Nephron (organoid): Measurements from ENCODE around the gene WDR90.

Source experiments
- H3K27ac Mint-ChIP-seq, 3 experiments: 2 replicates each; pipeline ENCODE4 v1.8.0; 2020; ENCODE audit warnings: mixed read lengths in 3 of 3, mild to moderate bottlenecking in 2 of 3, moderate library complexity in 1 of 3
- H3K27me3 Mint-ChIP-seq: 2 replicates; pipeline ENCODE4 v1.8.0; 2021; ENCODE audit warnings: low read depth, mild to moderate bottlenecking, moderate library complexity, mixed read lengths
- H3K36me3 Mint-ChIP-seq: 2 replicates; pipeline ENCODE4 v1.8.0; 2020; ENCODE audit warnings: low read depth, mixed read lengths
- H3K4me1 Mint-ChIP-seq: 2 replicates; pipeline ENCODE4 v1.8.0; 2020; ENCODE audit warnings: mixed read lengths
- H3K4me3 Mint-ChIP-seq, 3 experiments: 2 replicates each; pipeline ENCODE4 v1.8.0; 2020; ENCODE audit warnings: mild to moderate bottlenecking in 3 of 3, mixed read lengths in 3 of 3, moderate library complexity in 2 of 3
- H3K9me3 Mint-ChIP-seq: 2 replicates; pipeline ENCODE4 v1.8.0; 2020; ENCODE audit warnings: mixed read lengths
- TF ChIP-seq, protein P1 (sequence below), 3 experiments: fragments of 200-600 bp; sonication (generic); IDR thresholded peaks; one replicate each; pipeline ENCODE4 v1.5.0; 2021; ENCODE audit warnings: antibody characterized with exemption in 3 of 3; ENCODE audit not compliant: unreplicated experiment in 3 of 3

Gene WDR90

DNA sequence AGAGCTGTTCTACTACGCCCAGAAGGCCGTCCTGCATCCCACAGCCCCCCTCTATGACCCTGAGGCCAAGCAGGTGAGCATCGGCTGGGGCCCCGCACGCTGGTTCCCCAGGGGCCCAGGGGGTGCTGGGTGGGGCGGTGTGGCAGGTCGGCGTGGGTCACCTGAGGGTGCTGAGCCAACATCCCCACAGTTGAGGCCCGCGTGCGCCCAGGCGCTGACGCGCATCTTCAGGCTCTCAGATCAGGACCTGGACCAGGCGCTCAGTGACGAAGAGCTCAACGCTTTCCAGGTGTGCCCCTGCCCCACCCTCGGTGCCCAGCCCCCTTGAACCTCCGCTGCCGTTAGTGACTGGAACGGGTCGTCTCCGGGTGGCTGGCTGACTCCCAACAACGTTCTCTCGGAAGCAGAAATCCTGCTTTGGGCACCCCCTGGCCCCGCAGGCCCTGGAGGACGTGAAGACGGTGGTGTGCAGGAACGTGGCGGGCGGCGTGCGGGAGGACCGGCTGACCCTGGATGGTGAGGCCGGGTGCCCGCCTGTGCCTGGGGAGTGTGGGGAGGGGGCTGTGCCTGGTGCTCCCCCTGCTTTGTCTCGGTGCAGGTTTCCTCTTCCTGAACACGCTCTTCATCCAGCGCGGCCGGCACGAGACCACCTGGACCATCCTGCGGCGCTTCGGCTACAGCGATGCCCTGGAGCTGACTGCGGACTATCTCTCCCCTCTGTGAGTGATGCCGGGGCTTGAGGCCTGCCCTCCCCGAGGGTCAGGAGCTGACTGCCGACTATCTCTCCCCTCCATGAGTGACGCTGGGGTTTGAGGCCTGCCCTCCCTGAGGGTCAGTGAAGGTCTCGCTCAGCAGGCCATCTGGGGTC, 21.6 kb downstream of the WDR90 start:
- peaks cover 3% of the 10 kb centered on the region for H3K36me3 Mint-ChIP-seq
- TF ChIP-seq, protein P1, sequence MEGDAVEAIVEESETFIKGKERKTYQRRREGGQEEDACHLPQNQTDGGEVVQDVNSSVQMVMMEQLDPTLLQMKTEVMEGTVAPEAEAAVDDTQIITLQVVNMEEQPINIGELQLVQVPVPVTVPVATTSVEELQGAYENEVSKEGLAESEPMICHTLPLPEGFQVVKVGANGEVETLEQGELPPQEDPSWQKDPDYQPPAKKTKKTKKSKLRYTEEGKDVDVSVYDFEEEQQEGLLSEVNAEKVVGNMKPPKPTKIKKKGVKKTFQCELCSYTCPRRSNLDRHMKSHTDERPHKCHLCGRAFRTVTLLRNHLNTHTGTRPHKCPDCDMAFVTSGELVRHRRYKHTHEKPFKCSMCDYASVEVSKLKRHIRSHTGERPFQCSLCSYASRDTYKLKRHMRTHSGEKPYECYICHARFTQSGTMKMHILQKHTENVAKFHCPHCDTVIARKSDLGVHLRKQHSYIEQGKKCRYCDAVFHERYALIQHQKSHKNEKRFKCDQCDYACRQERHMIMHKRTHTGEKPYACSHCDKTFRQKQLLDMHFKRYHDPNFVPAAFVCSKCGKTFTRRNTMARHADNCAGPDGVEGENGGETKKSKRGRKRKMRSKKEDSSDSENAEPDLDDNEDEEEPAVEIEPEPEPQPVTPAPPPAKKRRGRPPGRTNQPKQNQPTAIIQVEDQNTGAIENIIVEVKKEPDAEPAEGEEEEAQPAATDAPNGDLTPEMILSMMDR (IDR thresholded peaks at IDR 0.05; ENCODE audit: unreplicated experiment in 3 of 3): no peak
- peaks cover 6% of the 10 kb centered on the region for H3K27me3 Mint-ChIP-seq
- no peaks in the 10 kb centered on the region for H3K9me3 Mint-ChIP-seq
- H3K27ac Mint-ChIP-seq: no peak overlapping the region
- no peaks in the 10 kb centered on the region for H3K4me1 Mint-ChIP-seq
- H3K4me3 Mint-ChIP-seq: peak overlapping the region; percentile 75 to 82 (median 82)

DNA sequence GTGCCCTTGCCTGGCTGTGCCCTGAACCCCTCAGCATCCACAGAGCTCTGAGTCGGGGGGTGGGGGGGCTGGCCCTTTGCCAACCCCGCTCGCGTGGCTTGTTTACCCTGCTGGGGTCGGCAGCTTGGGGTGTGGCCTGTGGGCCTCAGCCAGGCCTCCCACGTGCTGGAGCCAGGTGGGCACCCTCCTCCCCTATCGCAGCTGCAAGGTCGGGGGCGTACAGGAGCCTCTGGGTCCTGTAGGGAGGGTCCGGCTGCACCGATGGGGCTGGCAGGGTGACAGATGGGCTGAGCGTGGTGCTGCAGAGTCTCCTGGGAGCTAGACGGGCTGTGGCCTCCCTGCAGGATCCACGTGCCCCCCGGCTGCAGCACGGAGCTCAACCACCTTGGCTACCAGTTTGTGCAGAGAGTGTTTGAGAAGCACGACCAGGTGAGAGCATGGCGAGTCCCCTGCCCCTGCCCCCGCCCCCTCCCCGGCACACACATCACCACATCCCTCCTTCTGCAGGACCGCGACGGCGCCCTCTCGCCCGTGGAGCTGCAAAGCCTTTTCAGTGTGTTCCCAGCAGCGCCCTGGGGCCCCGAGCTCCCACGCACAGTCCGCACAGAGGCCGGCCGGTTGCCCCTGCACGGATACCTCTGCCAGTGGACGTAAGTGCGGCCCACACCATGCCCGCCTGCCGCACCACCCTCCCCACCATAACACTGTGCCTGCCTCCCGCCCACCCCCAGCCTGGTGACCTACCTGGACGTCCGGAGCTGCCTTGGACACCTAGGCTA, 22.4 kb downstream of the WDR90 start:
- Mint-ChIP-seq H3K36me3 (peaks cover 3% of the 10 kb centered on the region), H3K9me3 (no peaks in the 10 kb centered on the region), H3K4me3 (peak overlapping the region; percentile 54 to 74 (median 74)), H3K27ac (no peak overlapping the region), H3K27me3 (peaks cover 6% of the 10 kb centered on the region), H3K4me1 (no peaks in the 10 kb centered on the region)
- TF ChIP-seq, protein P1 (IDR thresholded peaks at IDR 0.05; ENCODE audit: unreplicated experiment in 3 of 3): no peak

DNA sequence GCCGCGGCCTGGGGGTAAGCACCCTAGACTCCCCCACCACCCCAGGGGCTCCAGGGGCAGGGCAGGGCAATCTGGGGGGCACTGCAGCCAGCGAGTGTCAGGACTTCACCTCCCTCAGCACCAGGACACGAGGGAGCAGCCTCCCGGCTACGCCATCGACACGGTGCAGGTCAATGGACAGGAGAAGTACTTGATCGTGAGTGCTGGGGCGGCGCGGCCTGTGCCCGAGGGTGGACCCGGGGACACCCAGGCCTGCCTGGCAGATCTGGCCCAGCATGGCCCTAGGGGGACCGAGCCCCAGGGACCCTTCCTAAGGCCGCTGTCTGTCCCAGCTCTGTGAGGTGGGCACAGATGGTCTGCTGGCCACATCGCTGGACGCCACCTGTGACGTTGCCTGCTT, 23.2 kb downstream of the WDR90 start:
- H3K4me1 Mint-ChIP-seq: no peaks in the 10 kb centered on the region
- H3K27ac Mint-ChIP-seq: no peak overlapping the region
- no peak overlapping the region for H3K4me3 Mint-ChIP-seq
- H3K36me3 Mint-ChIP-seq: peaks cover 3% of the 10 kb centered on the region
- no peaks in the 10 kb centered on the region for H3K9me3 Mint-ChIP-seq
- peaks cover 6% of the 10 kb centered on the region for H3K27me3 Mint-ChIP-seq
- TF ChIP-seq, protein P1 (IDR thresholded peaks at IDR 0.05; ENCODE audit: unreplicated experiment in 3 of 3): no peak

DNA sequence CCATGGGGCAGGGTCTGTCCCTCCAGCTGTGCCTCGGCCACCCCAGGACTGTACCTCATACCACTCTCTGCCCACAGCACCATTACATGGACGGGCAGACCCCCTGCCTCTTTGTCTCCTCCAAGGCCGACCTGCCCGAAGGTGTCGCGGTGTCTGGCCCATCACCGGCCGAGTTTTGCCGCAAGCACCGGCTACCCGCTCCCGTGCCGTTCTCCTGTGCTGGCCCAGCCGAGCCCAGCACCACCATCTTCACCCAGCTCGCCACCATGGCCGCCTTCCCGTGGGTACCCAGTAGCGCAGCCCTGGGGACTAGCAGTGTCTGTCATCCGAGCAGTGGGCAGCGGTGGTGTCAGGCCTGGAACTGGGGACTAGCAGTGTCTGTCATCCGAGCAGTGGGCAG, 23.7 kb downstream of the WDR90 start:
- H3K4me3 Mint-ChIP-seq: peak overlapping the region in 1 of 3 experiments; percentile 14
- H3K27me3 Mint-ChIP-seq: peaks cover 6% of the 10 kb centered on the region
- TF ChIP-seq, protein P1 (IDR thresholded peaks at IDR 0.05; ENCODE audit: unreplicated experiment in 3 of 3): no peak
- H3K27ac Mint-ChIP-seq: no peak overlapping the region
- H3K36me3 Mint-ChIP-seq: peaks cover 3% of the 10 kb centered on the region
- H3K9me3 Mint-ChIP-seq: no peaks in the 10 kb centered on the region
- no peaks in the 10 kb centered on the region for H3K4me1 Mint-ChIP-seq

DNA sequence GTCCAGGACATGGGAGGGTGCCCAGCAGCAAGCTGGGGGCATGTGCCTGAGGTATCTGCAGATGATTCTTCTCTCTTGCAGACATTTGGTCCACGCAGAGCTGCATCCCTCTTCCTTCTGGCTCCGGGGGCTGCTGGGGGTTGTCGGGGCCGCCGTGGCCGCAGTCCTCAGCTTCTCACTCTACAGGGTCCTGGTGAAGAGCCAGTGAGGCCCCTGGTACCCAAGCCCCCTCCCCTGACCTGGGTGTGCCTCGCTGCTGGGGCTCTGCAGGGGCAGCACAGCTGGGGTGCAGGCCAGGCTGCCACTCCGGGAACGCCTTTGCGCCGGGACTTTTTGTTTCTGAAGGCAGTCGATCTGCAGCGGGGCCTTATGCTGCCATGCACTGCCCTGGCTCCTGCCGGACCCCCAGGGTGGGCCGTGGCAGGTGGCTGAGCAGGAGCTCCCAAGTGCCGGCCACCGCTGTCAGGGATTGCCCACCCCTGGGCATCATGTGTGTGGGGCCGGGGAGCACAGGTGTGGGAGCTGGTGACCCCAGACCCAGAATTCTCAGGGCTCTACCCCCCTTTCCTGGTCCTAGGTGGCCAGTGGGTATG, 24.3 kb downstream of the WDR90 start:
- H3K27me3 Mint-ChIP-seq: peaks cover 6% of the 10 kb centered on the region
- no peak overlapping the region for H3K4me3 Mint-ChIP-seq
- H3K9me3 Mint-ChIP-seq: no peaks in the 10 kb centered on the region
- H3K27ac Mint-ChIP-seq: no peak overlapping the region
- TF ChIP-seq, protein P1 (IDR thresholded peaks at IDR 0.05; ENCODE audit: unreplicated experiment in 3 of 3): no peak
- H3K36me3 Mint-ChIP-seq: peaks cover 3% of the 10 kb centered on the region
- no peaks in the 10 kb centered on the region for H3K4me1 Mint-ChIP-seq
